WTC11 (cell line): ENCODE results near the gene SOCS4. TPM values are rescaled to one million over a fixed set of nuclear protein-coding genes. Genes with fewer than 3 reads are reported as not detected.

ENCODE experiments used
- ATAC-seq: fragments of 200-7000 bp; cut with Tn5 transposase; 2 replicates; pipeline ENCODE4 v1.10.0; 2021; ENCODE audit warnings: mild to moderate bottlenecking, moderate library complexity
- CTCF ChIA-PET: fragments of 300-600 bp; sonication (Branson Sonifier 250); formaldehyde crosslinking; loops from one replicate; lab custom pipeline; 2021; ENCODE audit warnings: antibody characterized with exemption; lab: Charles Lee
- POLR2A ChIA-PET: fragments of 350-600 bp; sonication (Branson Sonifier 250); formaldehyde crosslinking; loops from one replicate; lab custom pipeline; 2021; ENCODE audit warnings: antibody characterized with exemption; lab: Charles Lee
- DNase-seq: peaks from one replicate; pipeline ENCODE4 v3.0.0; 2021; ENCODE audit warnings: low spot score
- H3K27ac Mint-ChIP-seq: 2 replicates; pipeline ENCODE4 v1.8.0; 2021; ENCODE audit warnings: mixed read lengths
- H3K27me3 Mint-ChIP-seq: 2 replicates; pipeline ENCODE4 v1.8.0; 2021; ENCODE audit warnings: low read depth, mild to moderate bottlenecking, moderate library complexity, mixed read lengths
- H3K36me3 Mint-ChIP-seq: 2 replicates; pipeline ENCODE4 v1.8.0; 2021; ENCODE audit warnings: mixed read lengths
- H3K4me1 Mint-ChIP-seq: 2 replicates; pipeline ENCODE4 v1.8.0; 2022; ENCODE audit warnings: mixed read lengths
- H3K4me3 Mint-ChIP-seq: 2 replicates; pipeline ENCODE4 v1.8.0; 2021; ENCODE audit warnings: mild to moderate bottlenecking, moderate library complexity, mixed read lengths
- H3K9me3 Mint-ChIP-seq: 2 replicates; pipeline ENCODE4 v1.8.0; 2021; ENCODE audit warnings: mixed read lengths
- CBFB ChIP-seq: sonication (generic); formaldehyde crosslinking; IDR thresholded peaks from 2 replicates; pipeline ENCODE4 v1.8.1; 2022; ENCODE audit warnings: mild to moderate bottlenecking, low read depth, missing genetic modification reagents
- CREB1 ChIP-seq: sonication (generic); formaldehyde crosslinking; IDR thresholded peaks from 2 replicates; pipeline ENCODE4 v1.8.0; 2023; ENCODE audit warnings: mild to moderate bottlenecking, missing genetic modification reagents
- ETV6 ChIP-seq: sonication (generic); formaldehyde crosslinking; IDR thresholded peaks from 2 replicates; pipeline ENCODE4 v1.8.1; 2022; ENCODE audit warnings: mild to moderate bottlenecking, missing genetic modification reagents
- FOXK1 ChIP-seq: sonication (generic); formaldehyde crosslinking; IDR thresholded peaks from 2 replicates; pipeline ENCODE4 v1.8.0; 2022; ENCODE audit warnings: mild to moderate bottlenecking, moderate library complexity, missing genetic modification reagents
- MXD4 ChIP-seq: fragments of 250-450 bp; sonication (Bioruptor Pico); IDR thresholded peaks from 2 replicates; pipeline ENCODE4 v1.8.0; 2021; ENCODE audit warnings: mild to moderate bottlenecking, moderate library complexity, borderline replicate concordance
- NFYB ChIP-seq: sonication (generic); formaldehyde crosslinking; conservative IDR thresholded peaks from 2 replicates; pipeline ENCODE4 v1.8.0; 2022; ENCODE audit warnings: low read depth, missing genetic modification reagents
- SP1 ChIP-seq: sonication (generic); formaldehyde crosslinking; conservative IDR thresholded peaks from 2 replicates; pipeline ENCODE4 v1.8.1; 2022; ENCODE audit warnings: missing genetic modification reagents
- TCF7 ChIP-seq: sonication (generic); formaldehyde crosslinking; IDR thresholded peaks from 2 replicates; pipeline ENCODE4 v1.8.0; 2022; ENCODE audit warnings: mild to moderate bottlenecking, low read depth, missing genetic modification reagents, moderate library complexity
- ZBTB21 ChIP-seq: sonication (generic); formaldehyde crosslinking; IDR thresholded peaks from 2 replicates; pipeline ENCODE4 v1.8.1; 2023; ENCODE audit warnings: mild to moderate bottlenecking, missing genetic modification reagents, borderline replicate concordance
- ZNF138 ChIP-seq: sonication (generic); formaldehyde crosslinking; conservative IDR thresholded peaks from 2 replicates; pipeline ENCODE4 v1.8.1; 2022; ENCODE audit warnings: mild to moderate bottlenecking, moderate library complexity, missing genetic modification reagents
- ZNF219 ChIP-seq: sonication (generic); formaldehyde crosslinking; IDR thresholded peaks from 2 replicates; pipeline ENCODE4 v1.8.0; 2023; ENCODE audit warnings: missing genetic modification reagents, mild to moderate bottlenecking, borderline replicate concordance
- ZNF396 ChIP-seq: fragments of 250-450 bp; sonication (Bioruptor Pico); IDR thresholded peaks from 2 replicates; pipeline ENCODE4 v1.8.0; 2021; ENCODE audit warnings: mild to moderate bottlenecking, moderate library complexity, borderline replicate concordance
- total RNA-seq: library from RNA; stranded (reverse); gene quantifications from 3 replicates; pipeline ENCODE4 v1.2.3, GENCODE V29; 2021
- TF ChIP-seq, protein P1 (sequence below): sonication (generic); formaldehyde crosslinking; IDR thresholded peaks from 2 replicates; pipeline ENCODE4 v1.8.1; 2023; ENCODE audit warnings: mild to moderate bottlenecking, missing genetic modification reagents
- TF ChIP-seq, protein P2 (sequence below): fragments of 200-600 bp; IDR thresholded peaks from 2 replicates; pipeline ENCODE4 v1.8.0; 2022; ENCODE audit warnings: antibody characterized with exemption
- TF ChIP-seq, protein P3 (sequence below): fragments of 250-450 bp; sonication (Bioruptor Pico); IDR thresholded peaks from 2 replicates; pipeline ENCODE4 v1.8.0; 2021; ENCODE audit warnings: mild to moderate bottlenecking
- TF ChIP-seq, protein P4 (sequence below): fragments of 250-450 bp; sonication (Bioruptor Pico); IDR thresholded peaks from 2 replicates; pipeline ENCODE4 v1.9.0; 2021; ENCODE audit warnings: moderate library complexity, mild to moderate bottlenecking, inconsistent platforms, borderline replicate concordance
- TF ChIP-seq, protein P5 (sequence below): sonication (generic); formaldehyde crosslinking; IDR thresholded peaks from 2 replicates; pipeline ENCODE4 v1.8.1; 2022; ENCODE audit warnings: mild to moderate bottlenecking, missing genetic modification reagents, moderate library complexity, borderline replicate concordance
- TF ChIP-seq, protein P6 (sequence below): fragments of 250-450 bp; sonication (Bioruptor Pico); IDR thresholded peaks from 2 replicates; pipeline ENCODE4 v1.9.0; 2021; ENCODE audit warnings: mild to moderate bottlenecking, borderline replicate concordance

SOCS4 gene
- total RNA-seq, 1 experiment from 2014 or later: 21.3 TPM

DNA sequence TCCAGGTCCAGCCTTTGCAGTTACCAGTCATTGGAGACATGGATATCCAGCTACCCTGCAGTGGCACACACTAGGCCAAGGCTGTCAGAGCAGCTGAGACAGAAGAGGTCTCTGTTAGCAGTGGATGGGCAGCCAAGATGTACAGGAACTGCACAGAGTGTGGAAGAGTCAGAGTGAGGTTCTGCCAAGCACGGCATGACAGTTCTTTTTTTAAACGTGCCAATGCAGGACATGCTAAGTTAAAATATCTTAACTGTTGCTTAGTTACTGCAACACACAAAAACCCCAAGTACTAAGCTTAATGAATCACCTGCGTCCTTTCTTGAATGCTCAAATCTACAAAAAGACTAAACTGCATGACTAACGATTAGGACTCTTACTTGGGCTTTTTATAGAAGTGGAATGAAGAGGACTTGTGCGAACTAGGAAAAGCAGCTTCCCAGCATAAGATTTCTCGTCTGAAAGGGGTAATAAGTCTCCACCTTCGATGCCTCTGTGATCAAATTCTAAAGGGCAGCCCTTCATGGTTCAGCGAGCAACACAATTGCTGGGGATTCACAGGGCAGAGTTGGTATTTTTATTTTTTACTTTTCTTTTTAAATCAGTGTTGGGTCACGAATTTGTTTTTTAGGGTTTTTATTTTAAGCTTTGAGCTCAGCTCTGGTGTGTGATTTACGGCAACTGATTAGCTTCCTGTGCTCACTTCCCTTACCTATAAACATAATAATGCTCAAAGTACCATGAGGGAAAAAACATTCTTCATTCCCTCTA is 45.0 kb downstream of the SOCS4 start:
- H3K27ac Mint-ChIP-seq: peak overlapping the region; percentile 18; the same call in 1 of the 2 replicates

DNA sequence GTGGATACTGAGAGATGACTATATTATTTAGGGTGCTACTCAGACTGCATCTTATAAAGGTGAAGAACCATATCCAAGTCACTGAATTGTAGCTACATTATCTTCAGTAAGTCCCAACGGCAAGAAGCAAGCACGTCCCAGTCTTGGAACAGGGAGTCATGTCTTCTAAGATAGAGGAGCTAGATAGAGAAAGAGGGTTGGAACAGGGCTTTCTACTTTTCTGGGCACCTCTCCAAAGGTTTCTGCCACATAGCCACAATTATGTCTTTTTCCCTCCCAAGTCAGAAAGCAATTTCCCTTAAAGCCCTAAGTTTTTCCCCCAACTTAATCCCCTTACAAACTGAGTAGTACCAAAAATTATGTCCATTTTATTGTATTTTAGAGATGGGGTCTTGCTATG is 46.8 kb downstream of the SOCS4 start:
- Mint-ChIP-seq H3K4me1 (peaks cover 20% of the 10 kb centered on the region), H3K4me3 (no peak overlapping the region), H3K27ac (no peak overlapping the region), H3K36me3 (no peaks in the 10 kb centered on the region), H3K27me3 (no peaks in the 10 kb centered on the region), H3K9me3 (no peaks in the 10 kb centered on the region)
- CTCF ChIA-PET: no interaction called here
- POLR2A ChIA-PET: no interaction called here
- no peak for DNase-seq
- ATAC-seq: no peak
- TF ChIP-seq, protein P1, sequence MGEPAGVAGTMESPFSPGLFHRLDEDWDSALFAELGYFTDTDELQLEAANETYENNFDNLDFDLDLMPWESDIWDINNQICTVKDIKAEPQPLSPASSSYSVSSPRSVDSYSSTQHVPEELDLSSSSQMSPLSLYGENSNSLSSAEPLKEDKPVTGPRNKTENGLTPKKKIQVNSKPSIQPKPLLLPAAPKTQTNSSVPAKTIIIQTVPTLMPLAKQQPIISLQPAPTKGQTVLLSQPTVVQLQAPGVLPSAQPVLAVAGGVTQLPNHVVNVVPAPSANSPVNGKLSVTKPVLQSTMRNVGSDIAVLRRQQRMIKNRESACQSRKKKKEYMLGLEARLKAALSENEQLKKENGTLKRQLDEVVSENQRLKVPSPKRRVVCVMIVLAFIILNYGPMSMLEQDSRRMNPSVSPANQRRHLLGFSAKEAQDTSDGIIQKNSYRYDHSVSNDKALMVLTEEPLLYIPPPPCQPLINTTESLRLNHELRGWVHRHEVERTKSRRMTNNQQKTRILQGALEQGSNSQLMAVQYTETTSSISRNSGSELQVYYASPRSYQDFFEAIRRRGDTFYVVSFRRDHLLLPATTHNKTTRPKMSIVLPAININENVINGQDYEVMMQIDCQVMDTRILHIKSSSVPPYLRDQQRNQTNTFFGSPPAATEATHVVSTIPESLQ (CRISPR knock-in tag): no peak
- TF ChIP-seq ZNF138 (CRISPR knock-in tag) (no peak), ETV6 (no peak), SP1 (CRISPR knock-in tag) (no peak), ZNF219 (CRISPR knock-in tag) (no peak), FOXK1 (no peak), NFYB (no peak), CREB1 (CRISPR knock-in tag) (no peak)
- TF ChIP-seq, protein P2, sequence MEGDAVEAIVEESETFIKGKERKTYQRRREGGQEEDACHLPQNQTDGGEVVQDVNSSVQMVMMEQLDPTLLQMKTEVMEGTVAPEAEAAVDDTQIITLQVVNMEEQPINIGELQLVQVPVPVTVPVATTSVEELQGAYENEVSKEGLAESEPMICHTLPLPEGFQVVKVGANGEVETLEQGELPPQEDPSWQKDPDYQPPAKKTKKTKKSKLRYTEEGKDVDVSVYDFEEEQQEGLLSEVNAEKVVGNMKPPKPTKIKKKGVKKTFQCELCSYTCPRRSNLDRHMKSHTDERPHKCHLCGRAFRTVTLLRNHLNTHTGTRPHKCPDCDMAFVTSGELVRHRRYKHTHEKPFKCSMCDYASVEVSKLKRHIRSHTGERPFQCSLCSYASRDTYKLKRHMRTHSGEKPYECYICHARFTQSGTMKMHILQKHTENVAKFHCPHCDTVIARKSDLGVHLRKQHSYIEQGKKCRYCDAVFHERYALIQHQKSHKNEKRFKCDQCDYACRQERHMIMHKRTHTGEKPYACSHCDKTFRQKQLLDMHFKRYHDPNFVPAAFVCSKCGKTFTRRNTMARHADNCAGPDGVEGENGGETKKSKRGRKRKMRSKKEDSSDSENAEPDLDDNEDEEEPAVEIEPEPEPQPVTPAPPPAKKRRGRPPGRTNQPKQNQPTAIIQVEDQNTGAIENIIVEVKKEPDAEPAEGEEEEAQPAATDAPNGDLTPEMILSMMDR: no peak

More for the DNA sequence above, 45.0 kb downstream of the SOCS4 start:
- H3K27me3 Mint-ChIP-seq: no peaks in the 10 kb centered on the region
- ChIA-PET POLR2A (interaction anchor here (0.6 to 1.1 kb wide), 2 partner anchors 11 to 21 kb away, joined by 3 to 5 read pairs; partner anchors contain the start of gene MAPK1IP1L), CTCF (interaction anchor here (0.5 to 3.8 kb wide), 5 partner anchors 12 to 39 kb away, joined by 3 to 21 read pairs (median 5); partner anchors contain the start of gene MAPK1IP1L)
- ATAC-seq: no peak
- H3K36me3 Mint-ChIP-seq: no peaks in the 10 kb centered on the region
- peaks cover 20% of the 10 kb centered on the region for H3K4me1 Mint-ChIP-seq
- H3K4me3 Mint-ChIP-seq: no peak overlapping the region
- TF ChIP-seq, protein P3, sequence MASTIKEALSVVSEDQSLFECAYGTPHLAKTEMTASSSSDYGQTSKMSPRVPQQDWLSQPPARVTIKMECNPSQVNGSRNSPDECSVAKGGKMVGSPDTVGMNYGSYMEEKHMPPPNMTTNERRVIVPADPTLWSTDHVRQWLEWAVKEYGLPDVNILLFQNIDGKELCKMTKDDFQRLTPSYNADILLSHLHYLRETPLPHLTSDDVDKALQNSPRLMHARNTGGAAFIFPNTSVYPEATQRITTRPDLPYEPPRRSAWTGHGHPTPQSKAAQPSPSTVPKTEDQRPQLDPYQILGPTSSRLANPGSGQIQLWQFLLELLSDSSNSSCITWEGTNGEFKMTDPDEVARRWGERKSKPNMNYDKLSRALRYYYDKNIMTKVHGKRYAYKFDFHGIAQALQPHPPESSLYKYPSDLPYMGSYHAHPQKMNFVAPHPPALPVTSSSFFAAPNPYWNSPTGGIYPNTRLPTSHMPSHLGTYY (CRISPR knock-in tag): no peak
- TF ChIP-seq, protein P1 (CRISPR knock-in tag): no peak
- TF ChIP-seq ZNF396 (CRISPR knock-in tag) (no peak), CBFB (no peak), ZBTB21 (no peak), TCF7 (no peak), MXD4 (CRISPR knock-in tag) (no peak)
- TF ChIP-seq, protein P4, sequence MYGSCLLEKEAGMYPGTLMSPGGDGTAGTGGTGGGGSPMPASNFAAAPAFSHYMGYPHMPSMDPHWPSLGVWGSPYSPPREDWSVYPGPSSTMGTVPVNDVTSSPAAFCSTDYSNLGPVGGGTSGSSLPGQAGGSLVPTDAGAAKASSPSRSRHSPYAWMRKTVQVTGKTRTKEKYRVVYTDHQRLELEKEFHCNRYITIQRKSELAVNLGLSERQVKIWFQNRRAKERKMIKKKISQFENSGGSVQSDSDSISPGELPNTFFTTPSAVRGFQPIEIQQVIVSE: no peak
- TF ChIP-seq, protein P5, sequence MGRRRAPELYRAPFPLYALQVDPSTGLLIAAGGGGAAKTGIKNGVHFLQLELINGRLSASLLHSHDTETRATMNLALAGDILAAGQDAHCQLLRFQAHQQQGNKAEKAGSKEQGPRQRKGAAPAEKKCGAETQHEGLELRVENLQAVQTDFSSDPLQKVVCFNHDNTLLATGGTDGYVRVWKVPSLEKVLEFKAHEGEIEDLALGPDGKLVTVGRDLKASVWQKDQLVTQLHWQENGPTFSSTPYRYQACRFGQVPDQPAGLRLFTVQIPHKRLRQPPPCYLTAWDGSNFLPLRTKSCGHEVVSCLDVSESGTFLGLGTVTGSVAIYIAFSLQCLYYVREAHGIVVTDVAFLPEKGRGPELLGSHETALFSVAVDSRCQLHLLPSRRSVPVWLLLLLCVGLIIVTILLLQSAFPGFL (CRISPR knock-in tag): no peak
- TF ChIP-seq, protein P6, sequence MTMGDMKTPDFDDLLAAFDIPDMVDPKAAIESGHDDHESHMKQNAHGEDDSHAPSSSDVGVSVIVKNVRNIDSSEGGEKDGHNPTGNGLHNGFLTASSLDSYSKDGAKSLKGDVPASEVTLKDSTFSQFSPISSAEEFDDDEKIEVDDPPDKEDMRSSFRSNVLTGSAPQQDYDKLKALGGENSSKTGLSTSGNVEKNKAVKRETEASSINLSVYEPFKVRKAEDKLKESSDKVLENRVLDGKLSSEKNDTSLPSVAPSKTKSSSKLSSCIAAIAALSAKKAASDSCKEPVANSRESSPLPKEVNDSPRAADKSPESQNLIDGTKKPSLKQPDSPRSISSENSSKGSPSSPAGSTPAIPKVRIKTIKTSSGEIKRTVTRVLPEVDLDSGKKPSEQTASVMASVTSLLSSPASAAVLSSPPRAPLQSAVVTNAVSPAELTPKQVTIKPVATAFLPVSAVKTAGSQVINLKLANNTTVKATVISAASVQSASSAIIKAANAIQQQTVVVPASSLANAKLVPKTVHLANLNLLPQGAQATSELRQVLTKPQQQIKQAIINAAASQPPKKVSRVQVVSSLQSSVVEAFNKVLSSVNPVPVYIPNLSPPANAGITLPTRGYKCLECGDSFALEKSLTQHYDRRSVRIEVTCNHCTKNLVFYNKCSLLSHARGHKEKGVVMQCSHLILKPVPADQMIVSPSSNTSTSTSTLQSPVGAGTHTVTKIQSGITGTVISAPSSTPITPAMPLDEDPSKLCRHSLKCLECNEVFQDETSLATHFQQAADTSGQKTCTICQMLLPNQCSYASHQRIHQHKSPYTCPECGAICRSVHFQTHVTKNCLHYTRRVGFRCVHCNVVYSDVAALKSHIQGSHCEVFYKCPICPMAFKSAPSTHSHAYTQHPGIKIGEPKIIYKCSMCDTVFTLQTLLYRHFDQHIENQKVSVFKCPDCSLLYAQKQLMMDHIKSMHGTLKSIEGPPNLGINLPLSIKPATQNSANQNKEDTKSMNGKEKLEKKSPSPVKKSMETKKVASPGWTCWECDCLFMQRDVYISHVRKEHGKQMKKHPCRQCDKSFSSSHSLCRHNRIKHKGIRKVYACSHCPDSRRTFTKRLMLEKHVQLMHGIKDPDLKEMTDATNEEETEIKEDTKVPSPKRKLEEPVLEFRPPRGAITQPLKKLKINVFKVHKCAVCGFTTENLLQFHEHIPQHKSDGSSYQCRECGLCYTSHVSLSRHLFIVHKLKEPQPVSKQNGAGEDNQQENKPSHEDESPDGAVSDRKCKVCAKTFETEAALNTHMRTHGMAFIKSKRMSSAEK (CRISPR knock-in tag): no peak
- TF ChIP-seq, all 79 proteins: peak for 0
- DNase-seq: no peak
- H3K9me3 Mint-ChIP-seq: no peaks in the 10 kb centered on the region
